ENCODE data around the gene SPDEF. TPM values are rescaled to one million over a fixed set of nuclear protein-coding genes. Genes with fewer than 3 reads are reported as not detected.

Gene SPDEF
- total RNA-seq, 1 donor from 2014 or later, result 0.15 TPM

- ATAC-seq, result no peak
- no peak for DNase-seq (ENCODE audit: low spot score)
These were observed 8.1 kb upstream of the SPDEF start for GRCh38 chr6:34564181-34564580.

GRCh38 chr6:34563513-34563870, 7.4 kb upstream of the SPDEF start:
- DNase-seq (ENCODE audit: low spot score) (no peak), ATAC-seq (no peak)

DNA sequence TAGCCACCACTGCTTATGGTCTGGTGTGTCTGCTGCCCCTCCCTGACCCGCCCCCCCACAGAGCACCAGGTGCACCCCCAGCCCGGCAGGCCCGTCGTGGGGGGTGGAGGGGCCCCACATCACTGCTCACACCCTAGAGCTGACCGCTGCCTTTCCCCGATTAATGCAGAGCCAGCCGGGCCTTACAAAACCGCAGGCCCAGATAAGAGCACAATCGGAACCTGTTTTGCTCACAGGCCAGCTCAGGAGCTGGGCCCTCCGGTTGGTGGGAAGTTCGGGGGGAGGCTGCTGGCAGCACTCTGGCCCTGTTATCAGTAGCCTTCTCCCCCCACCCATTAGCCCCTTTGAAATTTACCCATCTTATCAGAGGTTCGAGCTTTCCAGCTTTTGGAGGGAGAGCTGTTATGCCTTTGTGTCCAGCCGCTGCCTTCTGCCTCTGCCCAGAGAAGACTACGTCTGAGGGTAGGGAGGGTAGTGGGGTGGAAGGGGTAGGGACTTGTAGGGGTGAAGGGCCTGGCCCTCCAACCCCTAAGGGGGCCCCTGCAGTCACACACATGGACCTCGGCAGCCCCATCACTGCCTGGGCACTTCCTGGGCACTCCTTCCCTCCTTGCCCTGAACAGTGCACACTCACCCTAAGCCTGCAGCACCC, 6.9 kb upstream of the SPDEF start:
- no peak for DNase-seq (ENCODE audit: low spot score)
- ATAC-seq, result no peak

- ATAC-seq (no peak), DNase-seq (ENCODE audit: low spot score) (no peak)
These were observed 6.2 kb upstream of the SPDEF start for GRCh38 chr6:34562350-34562749.

GRCh38 chr6:34561227-34561530, 5.0 kb upstream of the SPDEF start:
- ATAC-seq, result no peak
- DNase-seq (ENCODE audit: low spot score), result no peak

GRCh38 chr6:34560366-34561226, 4.5 kb upstream of the SPDEF start:
- DNase-seq (ENCODE audit: low spot score) (no peak), ATAC-seq (no peak)

DNA sequence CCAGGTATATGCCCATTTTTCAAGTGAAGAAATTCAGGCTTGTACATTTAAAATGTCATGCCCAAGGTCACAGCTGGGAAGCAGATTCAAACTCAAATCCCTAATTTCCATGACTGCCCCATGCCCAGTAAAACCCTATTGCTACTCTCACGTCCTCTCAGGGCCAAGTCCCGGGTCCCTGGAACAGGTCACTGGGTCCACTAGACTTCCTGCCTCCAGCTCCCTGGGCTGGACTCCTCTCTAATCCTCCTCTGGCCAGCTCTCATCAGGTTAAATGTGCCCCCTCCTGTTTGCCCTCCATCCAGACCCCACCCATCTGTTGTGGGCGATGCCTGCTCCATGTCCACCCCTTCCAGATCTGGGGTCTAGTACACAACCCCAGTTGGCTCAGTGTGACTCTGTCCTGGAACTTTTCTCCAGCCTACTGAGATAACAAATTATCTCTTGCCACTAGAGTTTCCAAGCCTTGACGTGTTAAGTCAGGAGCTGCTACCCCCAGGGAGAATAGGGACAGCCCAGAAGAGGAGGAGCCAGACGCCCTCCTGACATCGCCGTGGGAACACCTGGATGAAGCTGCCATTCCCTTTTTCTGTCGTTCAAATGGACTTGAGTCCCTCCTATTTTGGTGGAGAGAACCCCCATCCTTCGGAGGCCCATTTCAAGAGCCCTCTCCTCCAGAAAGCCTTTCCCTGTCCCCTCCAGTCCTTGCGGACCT, 3.7 kb upstream of the SPDEF start:
- no peak for ATAC-seq
- no peak for DNase-seq (ENCODE audit: low spot score)

DNA sequence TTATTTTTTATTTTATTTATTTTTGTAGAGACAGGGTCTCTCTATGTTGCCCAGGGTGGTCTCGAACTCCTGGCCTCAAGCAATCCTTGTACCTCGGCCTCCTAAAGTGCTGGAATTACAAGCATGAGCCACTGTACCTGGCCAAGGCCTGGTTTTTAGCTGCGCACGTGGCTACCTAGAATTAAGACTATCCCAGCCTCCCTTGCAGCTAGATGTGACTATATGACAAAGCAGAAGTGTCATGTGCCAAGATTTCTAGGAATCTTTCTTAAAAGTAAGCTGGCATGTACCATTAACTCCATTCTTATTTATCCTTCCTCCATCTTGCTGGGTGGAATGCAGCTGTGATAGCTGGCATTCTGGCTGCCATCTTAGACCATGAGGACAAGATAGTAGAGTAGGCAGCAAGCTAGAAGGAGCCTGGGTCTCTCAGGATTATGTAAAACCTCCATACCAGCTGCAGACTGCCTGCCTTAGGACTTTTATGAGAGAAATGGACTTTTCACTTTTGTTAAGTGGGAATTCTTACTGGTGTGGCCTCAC, 2.1 kb upstream of the SPDEF start:
- ATAC-seq (no peak), DNase-seq (ENCODE audit: low spot score) (no peak)

- ATAC-seq (no peak), DNase-seq (ENCODE audit: low spot score) (no peak)
These were observed 1.1 kb upstream of the SPDEF start for GRCh38 chr6:34557228-34557627.

- no peak for DNase-seq (ENCODE audit: low spot score)
These were observed 364 bp upstream of the SPDEF start for GRCh38 chr6:34556493-34556892.

GRCh38 chr6:34555328-34555727, 801 bp downstream of the SPDEF start:
- DNase-seq (ENCODE audit: low spot score) (no peak), ATAC-seq (no peak)

More at GRCh38 chr6:34556493-34556892, 364 bp upstream of the SPDEF start:
- no peak for ATAC-seq

DNA sequence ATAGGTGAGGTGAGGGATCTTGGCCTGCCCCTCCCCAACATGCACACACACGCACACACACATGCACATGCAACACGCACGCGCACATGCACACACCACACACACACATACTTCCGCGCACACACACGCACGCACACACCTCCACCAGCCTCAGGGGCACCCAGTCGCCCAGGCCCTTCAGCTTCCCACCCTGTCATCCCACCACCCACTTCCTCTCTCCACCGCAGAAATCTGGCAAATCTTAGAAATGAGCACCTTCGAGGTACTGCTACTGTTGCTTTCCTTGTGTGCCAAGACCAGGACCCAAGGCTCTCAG, 1.2 kb downstream of the SPDEF start:
- ATAC-seq (no peak), DNase-seq (ENCODE audit: low spot score) (no peak)

- no peak for ATAC-seq
- no peak for DNase-seq (ENCODE audit: low spot score)
These were observed 1.7 kb downstream of the SPDEF start for GRCh38 chr6:34554291-34555006.

DNA sequence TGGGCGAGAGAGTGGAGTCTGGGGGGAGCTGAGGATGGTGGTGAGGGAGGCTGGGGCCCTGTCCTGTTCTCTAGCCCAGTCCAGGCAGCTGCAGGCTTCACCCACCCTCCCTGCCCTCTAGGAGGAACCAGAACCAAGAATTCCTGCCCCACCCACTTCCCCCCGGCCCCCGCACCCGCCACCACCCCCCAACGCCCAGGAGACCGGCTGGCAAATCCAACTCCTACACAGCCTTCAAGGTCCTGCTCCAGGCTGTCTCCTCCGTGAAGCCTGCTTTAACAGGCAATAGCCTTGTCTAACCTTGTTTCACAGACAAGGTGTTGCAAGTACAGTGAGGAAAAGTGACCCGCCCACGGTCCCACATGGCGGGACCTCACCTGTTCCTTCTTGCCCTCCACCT, 2.4 kb downstream of the SPDEF start:
- DNase-seq (ENCODE audit: low spot score) (no peak), ATAC-seq (no peak)

DNA sequence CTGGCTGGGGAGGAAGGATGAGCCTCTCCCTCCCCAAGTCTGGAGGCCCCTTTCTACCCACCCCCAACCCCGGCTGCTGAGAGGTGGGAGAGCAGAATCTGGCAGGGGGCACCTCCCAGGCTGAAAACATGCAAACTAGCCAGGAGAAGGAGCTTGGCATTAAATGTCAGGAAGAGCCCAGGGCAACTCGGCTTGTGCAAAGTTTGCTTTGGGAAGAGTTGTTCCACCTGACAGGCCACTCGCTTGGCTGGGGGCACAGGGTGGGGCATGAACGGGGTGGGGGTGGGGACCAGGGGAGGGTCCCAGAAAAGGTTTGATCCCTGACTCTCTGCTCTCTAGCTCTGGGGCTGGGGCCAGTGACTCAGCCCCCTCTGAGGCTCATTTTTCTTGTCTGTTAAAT, 3.0 kb downstream of the SPDEF start:
- no peak for ATAC-seq

GRCh38 chr6:34552620-34553019, 3.5 kb downstream of the SPDEF start:
- DNase-seq (ENCODE audit: low spot score) (no peak), ATAC-seq (no peak)

More for the DNA sequence above, 3.0 kb downstream of the SPDEF start:
- DNase-seq (ENCODE audit: low spot score), result no peak

DNA sequence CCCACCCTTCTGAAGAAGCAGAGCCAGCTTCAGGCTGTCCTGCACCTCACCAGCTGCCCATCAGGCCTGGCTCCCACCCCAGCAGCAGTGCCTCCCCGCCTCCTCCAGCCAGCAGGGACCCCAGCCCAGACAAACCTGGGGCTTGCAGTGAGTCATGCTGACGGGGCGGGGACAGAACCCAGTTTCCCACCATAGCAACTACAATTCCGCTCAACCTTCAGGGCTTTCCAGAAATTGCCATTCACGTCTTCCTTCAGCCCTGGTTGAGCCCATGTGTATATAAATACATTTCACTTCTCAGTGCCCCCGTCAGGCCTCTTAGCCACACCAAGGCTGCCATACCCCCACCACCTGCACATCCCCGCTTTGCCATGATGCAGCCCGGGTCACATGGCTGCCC, 4.4 kb downstream of the SPDEF start:
- DNase-seq (ENCODE audit: low spot score) (no peak), ATAC-seq (no peak)

DNA sequence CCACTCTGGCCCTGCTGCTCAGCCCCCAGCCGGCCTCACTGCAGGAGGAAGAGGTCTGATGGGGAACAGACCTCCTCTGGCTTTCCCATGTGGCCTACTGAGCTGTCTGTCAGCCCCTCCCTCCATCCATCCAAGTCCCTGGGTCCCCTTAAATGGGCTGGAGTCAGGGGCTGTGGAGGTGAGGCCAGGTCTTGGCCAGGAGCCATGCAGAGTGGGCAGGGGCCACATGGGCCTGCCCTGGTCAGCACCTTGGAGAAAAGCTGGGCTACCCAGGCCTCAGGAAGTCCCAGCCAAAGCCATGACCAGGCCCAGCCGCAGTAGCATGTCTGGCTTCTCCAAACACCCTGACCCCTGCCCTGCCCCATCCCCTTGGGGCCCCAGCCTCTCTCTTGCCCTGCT, 6.3 kb downstream of the SPDEF start:
- ATAC-seq, result no peak
- no peak for DNase-seq (ENCODE audit: low spot score)

DNA sequence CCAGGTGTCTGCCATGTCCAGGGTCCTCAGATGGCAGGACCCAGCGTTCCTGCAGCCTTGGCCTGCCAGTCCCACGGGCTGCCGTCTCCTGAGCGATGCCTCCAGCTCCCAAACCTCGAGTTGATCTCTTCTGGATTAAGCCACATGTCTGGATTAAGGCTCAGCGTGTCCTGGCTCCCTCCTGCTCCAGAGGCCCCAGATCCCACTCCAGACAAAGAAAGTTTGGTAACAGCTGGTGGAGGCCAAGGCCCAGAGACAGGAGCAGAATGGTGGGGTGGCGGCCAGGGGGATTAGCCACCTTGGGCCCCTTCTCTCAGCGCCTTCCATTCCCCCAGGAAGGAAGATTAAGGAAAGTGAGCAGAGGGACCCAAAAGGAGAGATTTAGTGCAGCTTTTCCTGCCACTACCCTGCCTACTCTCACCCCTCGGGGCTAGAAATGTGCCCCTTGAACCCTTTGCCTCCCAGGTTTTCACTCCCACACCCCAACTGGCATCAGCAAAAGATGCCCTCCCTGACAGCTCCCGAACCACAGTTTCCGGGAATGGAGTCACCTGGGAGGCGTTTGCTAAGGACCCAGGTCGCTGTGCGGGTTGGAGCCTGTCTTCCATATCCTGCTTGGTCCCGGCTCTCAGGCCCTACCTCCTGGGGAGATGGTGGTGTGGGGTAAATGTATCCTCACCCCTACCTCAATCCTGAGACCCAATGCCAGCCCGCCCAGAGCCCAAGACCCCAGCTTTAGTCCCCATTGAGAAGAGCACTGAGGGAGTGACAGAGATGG, 6.9 kb downstream of the SPDEF start:
- DNase-seq (ENCODE audit: low spot score) (no peak), ATAC-seq (no peak)

Data from left lobe of liver (tissue), 2 donors.